Measurements from ENCODE around the gene PRICKLE4.

DNA sequence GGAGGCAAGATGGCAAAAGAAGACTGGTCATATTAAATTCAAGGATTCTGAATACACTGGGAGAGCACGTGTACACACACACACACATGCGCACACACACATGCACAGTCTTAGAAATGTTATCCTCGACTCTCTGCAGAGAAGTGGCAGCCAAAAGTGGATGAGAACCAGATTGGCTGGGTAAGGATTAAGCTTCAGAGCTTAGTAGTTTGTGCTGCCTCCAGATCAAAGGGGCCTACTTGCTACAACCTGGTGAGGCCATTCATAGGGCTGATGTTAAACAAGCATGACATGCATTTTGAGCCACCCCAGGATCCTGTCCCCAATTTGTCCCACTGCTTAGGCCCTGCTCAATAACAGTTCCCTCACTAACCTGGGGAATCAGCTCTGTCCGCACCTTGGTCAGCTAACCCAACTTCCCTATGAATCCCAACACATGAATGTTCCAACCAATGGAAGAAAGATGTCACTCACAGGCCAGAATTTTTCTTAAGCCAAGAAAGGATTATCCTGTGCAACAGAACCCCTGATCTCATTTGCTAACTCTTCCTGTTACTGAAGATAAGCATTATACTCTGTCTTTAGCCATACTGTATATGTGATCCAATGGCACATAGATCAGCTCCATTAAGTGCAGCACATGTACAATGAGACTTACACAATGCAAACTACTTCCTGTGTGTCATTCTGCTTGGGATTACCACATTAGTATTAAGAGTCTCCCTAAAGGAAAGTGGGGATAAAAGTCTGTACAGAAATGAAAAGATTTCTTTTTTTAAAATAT, 37.9 kb downstream of the PRICKLE4 start:
- TF ChIP-seq, protein P1, sequence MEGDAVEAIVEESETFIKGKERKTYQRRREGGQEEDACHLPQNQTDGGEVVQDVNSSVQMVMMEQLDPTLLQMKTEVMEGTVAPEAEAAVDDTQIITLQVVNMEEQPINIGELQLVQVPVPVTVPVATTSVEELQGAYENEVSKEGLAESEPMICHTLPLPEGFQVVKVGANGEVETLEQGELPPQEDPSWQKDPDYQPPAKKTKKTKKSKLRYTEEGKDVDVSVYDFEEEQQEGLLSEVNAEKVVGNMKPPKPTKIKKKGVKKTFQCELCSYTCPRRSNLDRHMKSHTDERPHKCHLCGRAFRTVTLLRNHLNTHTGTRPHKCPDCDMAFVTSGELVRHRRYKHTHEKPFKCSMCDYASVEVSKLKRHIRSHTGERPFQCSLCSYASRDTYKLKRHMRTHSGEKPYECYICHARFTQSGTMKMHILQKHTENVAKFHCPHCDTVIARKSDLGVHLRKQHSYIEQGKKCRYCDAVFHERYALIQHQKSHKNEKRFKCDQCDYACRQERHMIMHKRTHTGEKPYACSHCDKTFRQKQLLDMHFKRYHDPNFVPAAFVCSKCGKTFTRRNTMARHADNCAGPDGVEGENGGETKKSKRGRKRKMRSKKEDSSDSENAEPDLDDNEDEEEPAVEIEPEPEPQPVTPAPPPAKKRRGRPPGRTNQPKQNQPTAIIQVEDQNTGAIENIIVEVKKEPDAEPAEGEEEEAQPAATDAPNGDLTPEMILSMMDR (IDR thresholded peaks at IDR 0.05): no peak
- TF ChIP-seq POLR2A (IDR thresholded peaks at IDR 0.05): no peak

All from tibial nerve (tissue), 3 donors.